GM12874 (cell line): Measurements from ENCODE around the gene COMMD9.

Source experiments
- CTCF ChIP-seq: IDR thresholded peaks from 2 replicates; pipeline ENCODE4 v1.5.1; 2011; ENCODE audit warnings: low read depth, mild to moderate bottlenecking, control low read depth, low read length, moderate library complexity; ENCODE audit not compliant: insufficient read depth

The COMMD9 gene

GRCh38 chr11:36271794-36272407 is 17.3 kb downstream of the COMMD9 start:
- TF ChIP-seq CTCF, result no peak

GRCh38 chr11:36270701-36271100 is 18.5 kb downstream of the COMMD9 start:
- TF ChIP-seq CTCF, result no peak

- TF ChIP-seq CTCF, result no peak
Measured at GRCh38 chr11:36268337-36268985, 20.8 kb downstream of the COMMD9 start.

GRCh38 chr11:36266767-36267166 is 22.5 kb downstream of the COMMD9 start:
- no peak for TF ChIP-seq CTCF

- TF ChIP-seq CTCF, result peak; percentile 88
Measured at GRCh38 chr11:36265793-36266628, 23.2 kb downstream of the COMMD9 start.

GRCh38 chr11:36264973-36265344 is 24.3 kb downstream of the COMMD9 start:
- no peak for TF ChIP-seq CTCF
